Esophagus muscularis mucosa (tissue), 3 donors: ENCODE measurements around the gene MAPKAP1.

Experiments used
- POLR2AphosphoS5 ChIP-seq, 2 donors: sonication (generic); formaldehyde crosslinking; IDR thresholded peaks; one replicate each; pipeline ENCODE4 v1.6.1; 2017; ENCODE audit warnings: antibody characterized with exemption in 2 of 2
- TF ChIP-seq, protein P1 (sequence below), 3 experiments: fragments of 200-600 bp in 2 of 3; fragments of 450-650 bp in 1 of 3; sonication (generic) in 2 of 3; IDR thresholded peaks; one replicate each; pipeline ENCODE4 v1.5.1; 2017 to 2019; ENCODE audit warnings: antibody characterized with exemption in 3 of 3, mild to moderate bottlenecking in 2 of 3, moderate library complexity in 1 of 3

DNA sequence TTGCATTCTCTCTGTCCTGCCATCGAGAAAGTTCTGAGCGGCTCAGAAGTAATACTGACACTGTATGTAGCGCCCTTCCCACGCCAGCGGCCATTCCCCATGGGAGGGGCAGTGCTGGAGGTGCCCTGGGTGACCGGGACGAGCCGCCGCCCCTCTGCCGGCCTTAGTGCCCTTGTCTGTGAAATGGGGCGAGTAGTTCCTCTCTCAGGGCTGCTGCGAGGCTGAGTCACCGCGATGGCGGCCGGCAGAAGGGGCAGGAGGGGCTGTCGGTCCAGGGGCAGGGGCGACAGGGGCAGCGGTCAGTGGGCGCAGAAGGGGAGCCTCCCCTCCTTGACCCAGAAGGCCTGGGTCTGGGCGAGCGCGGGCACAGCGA lies 296.5 kb downstream of the MAPKAP1 start:
- no peak for TF ChIP-seq POLR2AphosphoS5 (IDR thresholded peaks at IDR 0.05)
- TF ChIP-seq, protein P1, sequence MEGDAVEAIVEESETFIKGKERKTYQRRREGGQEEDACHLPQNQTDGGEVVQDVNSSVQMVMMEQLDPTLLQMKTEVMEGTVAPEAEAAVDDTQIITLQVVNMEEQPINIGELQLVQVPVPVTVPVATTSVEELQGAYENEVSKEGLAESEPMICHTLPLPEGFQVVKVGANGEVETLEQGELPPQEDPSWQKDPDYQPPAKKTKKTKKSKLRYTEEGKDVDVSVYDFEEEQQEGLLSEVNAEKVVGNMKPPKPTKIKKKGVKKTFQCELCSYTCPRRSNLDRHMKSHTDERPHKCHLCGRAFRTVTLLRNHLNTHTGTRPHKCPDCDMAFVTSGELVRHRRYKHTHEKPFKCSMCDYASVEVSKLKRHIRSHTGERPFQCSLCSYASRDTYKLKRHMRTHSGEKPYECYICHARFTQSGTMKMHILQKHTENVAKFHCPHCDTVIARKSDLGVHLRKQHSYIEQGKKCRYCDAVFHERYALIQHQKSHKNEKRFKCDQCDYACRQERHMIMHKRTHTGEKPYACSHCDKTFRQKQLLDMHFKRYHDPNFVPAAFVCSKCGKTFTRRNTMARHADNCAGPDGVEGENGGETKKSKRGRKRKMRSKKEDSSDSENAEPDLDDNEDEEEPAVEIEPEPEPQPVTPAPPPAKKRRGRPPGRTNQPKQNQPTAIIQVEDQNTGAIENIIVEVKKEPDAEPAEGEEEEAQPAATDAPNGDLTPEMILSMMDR (IDR thresholded peaks at IDR 0.05), result no peak
